ENCODE results near the gene EN1.

The EN1 gene

GRCh38 chr2:118826093-118826492 is 21.4 kb downstream of the EN1 start:
- DNase-seq (no peak), ATAC-seq (no peak)
- Mint-ChIP-seq H3K9me3 (no peaks in the 10 kb centered on the region), H3K4me3 (no peak overlapping the region), H3K27me3 (peaks cover 52% of the 10 kb centered on the region), H3K4me1 (no peaks in the 10 kb centered on the region), H3K36me3 (ENCODE audit: low read depth) (no peaks in the 10 kb centered on the region), H3K27ac (no peak overlapping the region)

DNA sequence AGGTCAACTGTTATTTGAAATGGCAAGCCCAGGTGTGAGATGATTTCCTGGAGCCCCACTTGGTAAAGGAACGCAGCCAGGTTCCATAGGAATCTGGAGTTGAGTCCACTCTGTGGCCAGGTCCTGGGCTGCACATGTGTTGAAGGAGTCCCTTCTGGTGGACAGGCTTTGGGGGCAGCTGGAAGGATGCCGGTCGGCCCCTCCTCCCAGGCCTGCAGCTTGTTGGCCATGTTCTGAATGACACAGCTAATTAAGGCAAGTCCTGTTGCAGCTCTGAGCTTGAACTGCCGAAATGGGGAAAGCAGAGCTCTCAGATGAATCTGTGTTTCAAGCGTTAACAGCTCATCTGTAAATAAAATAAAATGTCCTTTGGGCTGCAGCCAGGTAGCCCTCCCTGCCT is 23.8 kb downstream of the EN1 start:
- Mint-ChIP-seq H3K9me3 (no peaks in the 10 kb centered on the region), H3K4me1 (no peaks in the 10 kb centered on the region), H3K27me3 (peaks cover 48% of the 10 kb centered on the region), H3K36me3 (ENCODE audit: low read depth) (no peaks in the 10 kb centered on the region), H3K4me3 (no peak overlapping the region), H3K27ac (no peak overlapping the region)
- DNase-seq = no peak
- ATAC-seq = no peak

DNA sequence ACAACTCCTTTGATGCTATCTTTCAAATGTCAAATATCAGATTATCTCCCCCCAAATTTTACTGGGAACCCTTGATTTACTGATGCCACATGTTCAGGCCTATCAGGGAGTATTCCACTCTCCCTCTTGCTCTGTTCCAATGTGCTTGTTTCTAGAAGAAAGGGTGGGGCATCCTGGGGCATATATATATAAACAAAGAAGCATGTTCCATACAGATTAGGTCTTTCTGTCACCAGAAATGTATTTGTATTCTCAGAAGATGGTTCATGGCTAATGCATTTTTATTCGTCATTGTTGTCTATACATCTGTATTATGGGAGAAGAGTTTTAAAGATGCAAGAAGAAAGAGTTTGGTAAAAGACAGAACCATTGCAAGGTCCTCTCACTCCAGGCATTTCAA is 24.9 kb downstream of the EN1 start:
- DNase-seq = no peak

DNA sequence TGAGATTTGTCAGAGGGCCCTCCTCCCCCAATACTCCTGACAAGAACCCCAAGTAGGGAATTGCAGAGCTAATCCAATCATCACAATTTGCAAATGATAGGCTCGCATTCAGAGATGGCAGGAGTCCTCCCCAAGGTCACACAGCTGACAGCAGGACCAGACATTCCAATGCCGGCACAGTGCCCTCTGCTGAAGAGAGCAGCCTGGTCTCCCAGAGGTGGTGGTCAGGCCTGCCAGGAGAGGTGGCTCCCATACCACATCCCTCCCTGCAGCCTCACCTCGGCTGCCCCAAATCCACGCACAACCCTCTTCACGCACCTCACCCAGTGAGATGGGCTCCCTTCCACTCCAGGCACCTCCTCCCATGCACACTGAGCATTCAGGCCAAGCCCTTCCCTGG is 25.4 kb downstream of the EN1 start:
- Mint-ChIP-seq H3K27me3 (peaks cover 48% of the 10 kb centered on the region), H3K9me3 (no peaks in the 10 kb centered on the region)

More for the DNA sequence above, 24.9 kb downstream of the EN1 start:
- peaks cover 51% of the 10 kb centered on the region for H3K27me3 Mint-ChIP-seq
- H3K4me1 Mint-ChIP-seq = no peaks in the 10 kb centered on the region
- H3K36me3 Mint-ChIP-seq (ENCODE audit: low read depth) = no peaks in the 10 kb centered on the region
- no peak overlapping the region for H3K4me3 Mint-ChIP-seq
- no peak overlapping the region for H3K27ac Mint-ChIP-seq
- no peak for ATAC-seq
- H3K9me3 Mint-ChIP-seq = no peaks in the 10 kb centered on the region

DNA sequence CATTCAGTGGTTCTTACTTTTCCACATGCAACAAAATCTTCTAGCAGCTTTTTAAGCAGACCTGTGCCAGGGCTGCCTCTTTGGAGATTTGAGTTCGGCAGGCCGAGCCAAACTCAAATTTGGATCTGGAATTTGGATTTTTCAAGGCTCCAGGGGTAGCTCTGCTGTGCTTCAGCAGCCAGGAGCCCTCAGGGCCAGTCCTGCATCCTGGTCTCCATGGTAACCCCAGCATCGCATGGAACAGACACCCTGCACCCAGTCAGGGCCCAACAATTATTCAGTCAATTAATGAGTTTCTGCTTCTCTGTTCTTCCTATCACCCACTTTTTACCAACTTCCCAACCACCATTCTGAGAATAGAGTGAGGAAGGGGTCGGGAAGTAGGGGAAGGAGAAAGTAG is 30.0 kb downstream of the EN1 start:
- ATAC-seq = no peak
- no peak for DNase-seq
- H3K9me3 Mint-ChIP-seq = no peaks in the 10 kb centered on the region
- peaks cover 37% of the 10 kb centered on the region for H3K27me3 Mint-ChIP-seq
- H3K36me3 Mint-ChIP-seq (ENCODE audit: low read depth) = no peaks in the 10 kb centered on the region
- no peak overlapping the region for H3K4me3 Mint-ChIP-seq
- no peak overlapping the region for H3K27ac Mint-ChIP-seq
- no peaks in the 10 kb centered on the region for H3K4me1 Mint-ChIP-seq

More for the DNA sequence above, 25.4 kb downstream of the EN1 start:
- no peak overlapping the region for H3K4me3 Mint-ChIP-seq
- ATAC-seq (no peak), DNase-seq (no peak)
- H3K36me3 Mint-ChIP-seq (ENCODE audit: low read depth) = no peaks in the 10 kb centered on the region
- H3K27ac Mint-ChIP-seq = no peak overlapping the region
- no peaks in the 10 kb centered on the region for H3K4me1 Mint-ChIP-seq

GRCh38 chr2:118816669-118817068 is 30.8 kb downstream of the EN1 start:
- H3K27ac Mint-ChIP-seq = no peak overlapping the region
- H3K27me3 Mint-ChIP-seq = peaks cover 38% of the 10 kb centered on the region

DNA sequence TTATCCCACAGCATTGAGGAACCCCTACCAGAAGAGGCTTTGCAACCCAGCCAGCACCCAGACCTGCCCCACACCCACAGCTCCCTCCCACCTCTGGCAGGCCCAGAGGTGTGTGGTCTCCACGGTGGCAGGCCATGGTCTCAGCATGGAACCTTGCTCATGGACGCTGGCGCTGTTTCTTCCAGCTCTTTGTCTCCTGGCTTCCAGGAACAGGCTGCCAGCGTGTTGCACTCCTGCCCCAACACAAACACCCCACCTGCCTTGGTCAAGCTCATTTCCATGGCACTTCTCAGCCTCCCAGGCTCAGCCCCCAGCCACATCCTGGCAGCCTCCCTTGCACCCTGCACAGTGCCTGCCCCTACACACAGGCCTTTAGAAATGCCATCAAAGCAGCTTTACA is 31.7 kb downstream of the EN1 start:
- Mint-ChIP-seq H3K27ac (no peak overlapping the region), H3K27me3 (peaks cover 34% of the 10 kb centered on the region), H3K4me1 (no peaks in the 10 kb centered on the region), H3K4me3 (no peak overlapping the region), H3K36me3 (ENCODE audit: low read depth) (no peaks in the 10 kb centered on the region), H3K9me3 (no peaks in the 10 kb centered on the region)
- no peak for ATAC-seq
- no peak for DNase-seq

More at GRCh38 chr2:118816669-118817068, 30.8 kb downstream of the EN1 start:
- ATAC-seq (no peak), DNase-seq (no peak)
- Mint-ChIP-seq H3K4me3 (no peak overlapping the region), H3K9me3 (no peaks in the 10 kb centered on the region), H3K36me3 (ENCODE audit: low read depth) (no peaks in the 10 kb centered on the region), H3K4me1 (no peaks in the 10 kb centered on the region)

DNA sequence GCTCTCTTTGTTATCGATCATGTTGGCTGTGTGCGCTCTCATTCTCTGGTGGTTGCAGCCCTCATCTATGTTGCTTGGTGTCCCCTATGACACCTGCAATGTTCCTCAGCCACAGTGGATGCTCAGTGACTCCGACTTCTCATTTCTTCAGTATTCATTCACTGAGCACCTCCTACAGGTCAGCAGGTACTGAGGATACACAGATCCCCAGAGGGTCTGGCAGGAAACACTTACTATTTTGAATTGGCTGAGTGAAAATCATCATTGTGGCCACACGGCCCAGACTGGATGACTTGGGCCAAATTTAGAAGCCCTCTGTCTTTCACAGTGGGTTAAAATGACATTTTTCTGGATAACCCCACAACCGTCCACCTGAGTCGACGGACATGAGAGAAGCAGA is 32.1 kb downstream of the EN1 start:
- ATAC-seq = no peak
- no peaks in the 10 kb centered on the region for H3K4me1 Mint-ChIP-seq
- H3K4me3 Mint-ChIP-seq = no peak overlapping the region
- no peak overlapping the region for H3K27ac Mint-ChIP-seq
- H3K36me3 Mint-ChIP-seq (ENCODE audit: low read depth) = no peaks in the 10 kb centered on the region
- no peak for DNase-seq
- peaks cover 35% of the 10 kb centered on the region for H3K27me3 Mint-ChIP-seq
- no peaks in the 10 kb centered on the region for H3K9me3 Mint-ChIP-seq

DNA sequence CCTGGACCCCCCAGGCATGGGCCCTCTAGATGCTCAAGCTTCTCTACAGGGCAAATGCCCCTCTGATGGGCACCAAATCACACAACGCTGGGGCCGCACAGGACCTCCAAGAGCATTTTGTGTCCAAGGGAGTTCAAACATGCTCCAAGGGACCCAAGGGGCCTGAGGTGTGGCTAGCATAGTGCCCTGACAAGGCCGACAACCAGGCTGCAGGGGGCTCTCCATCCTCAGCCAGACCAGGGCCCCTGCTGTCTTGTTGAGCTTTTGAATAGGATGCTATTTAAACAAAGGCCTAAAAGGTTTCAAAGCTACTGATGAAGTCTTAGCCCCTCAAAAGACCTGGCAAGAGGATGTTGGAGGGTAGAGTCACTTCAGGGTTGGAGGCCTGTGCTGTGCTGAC is 33.1 kb downstream of the EN1 start:
- Mint-ChIP-seq H3K4me1 (no peaks in the 10 kb centered on the region), H3K36me3 (ENCODE audit: low read depth) (no peaks in the 10 kb centered on the region), H3K27ac (no peak overlapping the region), H3K4me3 (no peak overlapping the region), H3K9me3 (no peaks in the 10 kb centered on the region), H3K27me3 (peaks cover 35% of the 10 kb centered on the region)
- no peak for DNase-seq
- no peak for ATAC-seq

DNA sequence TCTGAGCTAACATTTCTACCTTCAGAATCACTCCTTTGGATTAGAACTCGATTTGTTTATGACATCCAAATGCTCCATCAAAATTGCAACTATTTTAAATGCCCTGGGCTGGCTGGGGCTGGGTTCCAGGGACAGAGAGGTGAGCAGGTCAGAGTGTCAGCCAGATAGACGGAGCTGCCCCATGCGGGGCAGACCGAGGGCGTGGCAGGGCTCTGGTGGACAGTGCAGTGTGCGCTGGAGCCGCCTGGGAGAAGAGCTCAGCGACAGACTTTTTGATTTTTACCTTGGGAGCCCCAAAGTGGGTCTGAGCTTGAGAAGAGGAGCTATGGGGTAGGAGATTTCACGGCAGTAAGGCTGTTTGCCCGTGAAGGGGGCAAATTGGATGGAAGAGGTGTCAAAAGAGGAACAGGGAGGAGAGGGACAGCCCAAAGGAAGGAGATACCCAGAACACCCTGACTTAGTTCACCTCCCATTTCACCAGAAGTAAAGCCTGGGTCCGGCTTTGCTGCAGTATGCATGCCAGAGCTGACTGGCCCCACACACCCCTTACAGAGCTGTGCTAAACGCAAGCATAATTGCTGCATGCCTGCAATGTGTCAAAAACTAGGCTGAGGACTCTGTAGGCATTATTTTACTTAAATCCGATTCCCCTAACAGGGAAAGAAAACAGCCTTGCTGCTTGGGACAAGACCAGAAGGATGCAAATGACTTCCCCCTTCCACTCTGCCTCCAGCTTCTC is 33.7 kb downstream of the EN1 start:
- no peak for ATAC-seq
- DNase-seq = no peak
- peaks cover 38% of the 10 kb centered on the region for H3K27me3 Mint-ChIP-seq

DNA sequence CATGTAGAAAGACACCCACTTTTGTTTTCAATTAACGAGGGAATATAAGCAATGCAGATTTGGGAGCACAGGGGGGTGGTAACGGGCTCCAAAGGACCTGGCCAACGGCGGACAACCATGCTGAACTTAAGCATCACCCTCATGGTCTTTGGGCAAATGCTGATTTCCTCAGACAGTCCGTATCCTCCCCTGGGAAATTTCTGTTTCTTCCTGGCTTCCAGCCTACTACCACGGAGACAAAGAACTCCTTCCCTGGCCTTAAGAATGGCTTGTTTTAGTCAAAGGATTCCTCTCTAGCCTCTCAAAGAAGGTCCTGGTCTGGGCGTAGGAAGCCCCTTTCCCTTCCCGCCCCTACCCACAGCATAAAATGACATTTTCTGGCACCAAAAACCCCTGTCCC is 34.3 kb downstream of the EN1 start:
- Mint-ChIP-seq H3K27me3 (peaks cover 38% of the 10 kb centered on the region), H3K36me3 (ENCODE audit: low read depth) (no peaks in the 10 kb centered on the region)

More for the DNA sequence above, 33.7 kb downstream of the EN1 start:
- H3K36me3 Mint-ChIP-seq (ENCODE audit: low read depth) = no peaks in the 10 kb centered on the region
- H3K4me3 Mint-ChIP-seq = no peak overlapping the region
- H3K27ac Mint-ChIP-seq = no peak overlapping the region
- no peaks in the 10 kb centered on the region for H3K4me1 Mint-ChIP-seq
- H3K9me3 Mint-ChIP-seq = no peaks in the 10 kb centered on the region

GRCh38 chr2:118812552-118812951 is 34.9 kb downstream of the EN1 start:
- H3K36me3 Mint-ChIP-seq (ENCODE audit: low read depth) = no peaks in the 10 kb centered on the region
- H3K27ac Mint-ChIP-seq = no peak overlapping the region
- H3K27me3 Mint-ChIP-seq = peaks cover 42% of the 10 kb centered on the region
- H3K9me3 Mint-ChIP-seq = no peaks in the 10 kb centered on the region
- DNase-seq (no peak), ATAC-seq (no peak)
- H3K4me1 Mint-ChIP-seq = peaks cover 1% of the 10 kb centered on the region
- no peak overlapping the region for H3K4me3 Mint-ChIP-seq

More for the DNA sequence above, 34.3 kb downstream of the EN1 start:
- Mint-ChIP-seq H3K4me3 (no peak overlapping the region), H3K4me1 (no peaks in the 10 kb centered on the region), H3K9me3 (no peaks in the 10 kb centered on the region), H3K27ac (no peak overlapping the region)
- DNase-seq = no peak
- ATAC-seq = no peak

DNA sequence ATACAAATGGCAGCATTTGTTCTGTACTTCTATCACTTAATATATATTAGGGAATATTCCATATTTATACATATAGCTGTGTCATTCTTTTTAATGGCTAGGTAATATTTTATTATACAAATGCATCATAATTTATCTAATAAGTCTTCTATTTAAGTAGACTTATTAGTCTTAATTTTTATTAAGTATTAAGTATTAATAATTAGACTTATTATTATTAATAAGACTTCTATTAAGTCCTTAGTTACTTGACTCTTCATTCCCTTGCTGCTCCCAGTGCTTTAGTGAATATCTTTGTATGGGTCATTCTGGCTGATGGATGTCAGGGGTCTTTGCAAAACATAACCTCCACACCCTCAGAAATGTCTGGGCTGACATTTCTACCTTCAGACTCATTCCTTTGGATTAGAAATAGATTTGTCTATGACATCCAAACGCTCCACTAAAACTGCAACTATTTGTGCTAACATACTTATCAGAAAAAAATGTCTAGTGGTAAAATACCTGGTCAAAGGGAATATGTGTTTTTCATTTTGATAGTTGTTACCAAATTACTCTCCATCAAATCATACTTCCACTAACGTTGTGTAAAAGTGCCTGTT is 35.8 kb downstream of the EN1 start:
- no peak for ATAC-seq
- H3K27me3 Mint-ChIP-seq = peaks cover 49% of the 10 kb centered on the region
- no peak overlapping the region for H3K4me3 Mint-ChIP-seq

DNA sequence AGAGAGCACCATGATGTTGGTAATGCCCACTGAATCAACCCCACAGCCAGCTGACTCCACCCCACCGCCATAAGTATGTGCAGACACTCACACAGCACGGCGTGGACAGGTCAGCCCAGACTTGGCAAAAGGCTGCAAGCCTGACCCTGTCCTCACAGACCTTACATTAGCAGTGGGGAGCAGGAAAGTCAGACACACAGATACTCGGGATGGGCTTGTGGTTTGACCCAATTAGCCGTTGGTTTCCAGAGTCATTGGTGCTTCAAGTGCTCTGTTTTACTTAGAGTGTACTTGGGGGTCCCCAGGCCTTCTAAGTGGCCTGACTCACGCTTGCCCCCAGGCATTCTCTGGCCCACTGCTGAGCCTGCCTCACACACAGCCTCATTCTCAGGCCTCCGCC is 36.7 kb downstream of the EN1 start:
- H3K27me3 Mint-ChIP-seq = peaks cover 52% of the 10 kb centered on the region
- no peaks in the 10 kb centered on the region for H3K36me3 Mint-ChIP-seq (ENCODE audit: low read depth)
- H3K4me3 Mint-ChIP-seq = no peak overlapping the region
- H3K27ac Mint-ChIP-seq = no peak overlapping the region
- DNase-seq = no peak
- H3K4me1 Mint-ChIP-seq = peaks cover 1% of the 10 kb centered on the region
- no peaks in the 10 kb centered on the region for H3K9me3 Mint-ChIP-seq
- ATAC-seq = no peak

More for the DNA sequence above, 35.8 kb downstream of the EN1 start:
- no peaks in the 10 kb centered on the region for H3K9me3 Mint-ChIP-seq
- H3K36me3 Mint-ChIP-seq (ENCODE audit: low read depth) = no peaks in the 10 kb centered on the region
- no peak for DNase-seq
- H3K4me1 Mint-ChIP-seq = peaks cover 1% of the 10 kb centered on the region
- H3K27ac Mint-ChIP-seq = no peak overlapping the region

- Mint-ChIP-seq H3K27me3 (peaks cover 54% of the 10 kb centered on the region), H3K9me3 (no peaks in the 10 kb centered on the region), H3K4me1 (peaks cover 1% of the 10 kb centered on the region), H3K27ac (no peak overlapping the region), H3K4me3 (no peak overlapping the region), H3K36me3 (ENCODE audit: low read depth) (no peaks in the 10 kb centered on the region)
- ATAC-seq (no peak), DNase-seq (no peak)
These were observed 39.0 kb downstream of the EN1 start for GRCh38 chr2:118808429-118808809.
